B cell (primary cell): Measurements from ENCODE around the gene USH2A. TPM values are rescaled to one million over a fixed set of nuclear protein-coding genes. Genes with fewer than 3 reads are reported as not detected.

ENCODE experiments used
- ATAC-seq: fragments of 200-7000 bp; cut with Tn5 transposase; one replicate; pipeline ENCODE4 v1.10.0; 2021; ENCODE audit warnings: low read depth, mild to moderate bottlenecking, moderate number of reproducible peaks, moderate library complexity
- CTCF ChIA-PET: fragments of 350-600 bp; sonication (Branson Sonifier 250); formaldehyde crosslinking; loops from one replicate; lab custom pipeline; 2021; ENCODE audit warnings: antibody characterized with exemption, inconsistent platforms; lab: Charles Lee
- POLR2A ChIA-PET: fragments of 350-600 bp; sonication (Branson Sonifier 250); formaldehyde crosslinking; loops from one replicate; lab custom pipeline; 2021; ENCODE audit warnings: antibody characterized with exemption; lab: Charles Lee
- DNase-seq: peaks from one replicate; pipeline ENCODE4 v3.0.0; 2013
- H2AFZ ChIP-seq: 2 replicates; pipeline ENCODE4 v1.6.1; 2012; ENCODE audit warnings: mild to moderate bottlenecking, low read depth, low read length; ENCODE audit not compliant: insufficient read depth, poor library complexity, severe bottlenecking
- H3K27ac ChIP-seq, 2 donors: 1 replicate in 1 of 2; 2 replicates in 1 of 2; pipeline ENCODE4 v1.5.1; 2012 to 2013; ENCODE audit warnings: low read length in 2 of 2, mild to moderate bottlenecking in 2 of 2, moderate library complexity in 1 of 2
- H3K27me3 ChIP-seq, 4 experiments: fragments of 200-600 bp in 1 of 4; sonication (generic) in 1 of 4; replicated peaks in 1 of 4; 1 replicate in 2 of 4; 2 replicates in 2 of 4; pipeline versions ENCODE4 v1.6.1 to v1.7.0; 2013 to 2016; ENCODE audit warnings: low read length in 3 of 4, mild to moderate bottlenecking in 2 of 4, mixed read lengths in 1 of 4, moderate library complexity in 1 of 4; ENCODE audit not compliant: insufficient read depth in 4 of 4, control insufficient read depth in 3 of 4; ENCODE audit errors: control extremely low read depth in 1 of 4
- H3K36me3 ChIP-seq, 2 experiments: replicated peaks in 1 of 2; 1 replicate in 1 of 2; 2 replicates in 1 of 2; pipeline versions ENCODE4 v1.6.1 to v1.7.1; 2013; ENCODE audit warnings: low read length in 1 of 2; ENCODE audit not compliant: insufficient read depth in 2 of 2, control insufficient read depth in 1 of 2; ENCODE audit errors: control extremely low read depth in 1 of 2, extremely low read depth in 1 of 2
- H3K4me1 ChIP-seq, 2 donors: fragments of 200-600 bp in 1 of 2; sonication (generic) in 1 of 2; 1 replicate in 1 of 2; 2 replicates in 1 of 2; pipeline versions ENCODE4 v1.5.1 to v1.6.1; 2013 to 2017; ENCODE audit warnings: low read length in 2 of 2; ENCODE audit not compliant: control insufficient read depth in 2 of 2, insufficient read depth in 2 of 2
- H3K4me2 ChIP-seq: replicated peaks from 2 replicates; pipeline ENCODE3; 2012; ENCODE audit warnings: mild to moderate bottlenecking, low read depth, low read length; ENCODE audit not compliant: poor library complexity, severe bottlenecking
- H3K4me3 ChIP-seq, 5 experiments: fragments of 200-600 bp in 1 of 5; sonication (generic) in 1 of 5; 1 replicate in 3 of 5; 2 replicates in 2 of 5; pipeline versions ENCODE4 v1.5.1 to v1.7.0; 2011 to 2016; ENCODE audit warnings: low read length in 4 of 5, mild to moderate bottlenecking in 4 of 5, low read depth in 2 of 5, control low read depth in 1 of 5, moderate library complexity in 1 of 5; ENCODE audit not compliant: insufficient read depth in 1 of 5; ENCODE audit errors: control extremely low read depth in 1 of 5, extremely low read depth in 1 of 5
- H3K79me2 ChIP-seq: fragments of 200-600 bp; sonication (generic); one replicate; pipeline ENCODE4 v1.6.0; 2016; ENCODE audit warnings: low read length; ENCODE audit not compliant: control insufficient read depth, insufficient read depth
- H3K9ac ChIP-seq: fragments of 200-600 bp; sonication (generic); 2 replicates; pipeline ENCODE4 v1.6.1; 2017; ENCODE audit warnings: mild to moderate bottlenecking, low read length, moderate library complexity
- H3K9me3 ChIP-seq, 3 donors: one replicate each; pipeline versions ENCODE4 v1.6.1 to v1.7.1; 2013; ENCODE audit warnings: low read length in 2 of 3; ENCODE audit not compliant: control insufficient read depth in 2 of 3, insufficient read depth in 1 of 3; ENCODE audit errors: control extremely low read depth in 1 of 3
- H4K20me1 ChIP-seq: 2 replicates; pipeline ENCODE4 v1.6.0; 2012; ENCODE audit warnings: mild to moderate bottlenecking, low read length; ENCODE audit not compliant: insufficient read depth, control insufficient read depth, poor library complexity, severe bottlenecking
- H3K27ac Mint-ChIP-seq: one replicate; pipeline ENCODE4 v1.8.0; 2021; ENCODE audit warnings: mixed read lengths
- H3K27me3 Mint-ChIP-seq: one replicate; pipeline ENCODE4 v1.8.0; 2021; ENCODE audit warnings: mixed read lengths
- H3K4me1 Mint-ChIP-seq: one replicate; pipeline ENCODE4 v1.8.0; 2021; ENCODE audit warnings: mixed read lengths
- H3K4me3 Mint-ChIP-seq: one replicate; pipeline ENCODE4 v1.8.0; 2021; ENCODE audit warnings: mixed read lengths
- H3K9me3 Mint-ChIP-seq: one replicate; pipeline ENCODE4 v1.8.0; 2022; ENCODE audit warnings: mixed read lengths; ENCODE audit not compliant: insufficient read depth
- EZH2 ChIP-seq: IDR thresholded peaks from 2 replicates; pipeline ENCODE4 v1.6.1; 2012; ENCODE audit warnings: borderline replicate concordance, low read depth, mild to moderate bottlenecking, moderate library complexity, low read length; ENCODE audit not compliant: insufficient read depth, poor library complexity, severe bottlenecking
- WGBS: methylation state at CpG from one replicate; pipeline ENCODE4 v1.1.5; 2013; ENCODE audit warnings: missing lambda C conversion rate; ENCODE audit not compliant: insufficient coverage; 5-methylcytosine and 5-hydroxymethylcytosine counted together
- intact Hi-C: fragments of 100-400 bp; cut with micrococcal nuclease; formaldehyde crosslinking; loops from one replicate; pipeline ENCODE4 v1.10.0; 2022
- polyA plus RNA-seq: library from polyadenylated mRNA; depleted of rRNA; stranded (reverse); fragments of >200 nt; gene quantifications from 2 replicates; pipeline ENCODE4 v1.2.3, GENCODE V29; 2012
- total RNA-seq, 2 donors: library from RNA; stranded (reverse); fragments of 120-200 nt in 1 of 2; gene quantifications; 1 replicate in 1 of 2; 2 replicates in 1 of 2; pipeline versions ENCODE4 v1.2.3 to v1.2.4, GENCODE V29; 2013 to 2022
- TF ChIP-seq, protein P1 (sequence below): fragments of 200-600 bp; IDR thresholded peaks from one replicate; pipeline ENCODE4 v1.8.0; 2022; ENCODE audit warnings: antibody characterized with exemption, mild to moderate bottlenecking

USH2A gene
- total and polyA plus RNA-seq, 2 donors (not counting 1 experiment from before 2014, with no cell fraction given): 0.01 TPM; not detected in 1

DNA sequence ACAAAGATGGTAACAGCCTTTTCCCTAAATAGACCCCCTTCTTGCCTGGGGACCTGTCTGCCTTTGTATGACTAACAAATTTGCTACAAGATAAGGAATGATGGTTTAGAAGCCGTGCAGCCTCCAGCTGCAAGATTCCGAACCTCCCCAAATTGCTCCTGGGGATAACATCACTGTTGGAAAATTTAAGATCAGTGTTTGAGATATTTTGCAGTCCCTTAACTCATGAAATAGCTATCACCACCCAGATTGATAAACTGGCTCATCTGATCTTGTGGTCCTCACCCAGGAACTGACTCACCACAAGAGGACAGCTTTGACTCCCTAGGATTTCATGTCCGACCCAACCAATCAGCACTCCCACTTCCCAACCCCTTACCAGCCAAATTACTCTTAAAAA is 254.7 kb downstream of the USH2A start:
- CTCF ChIA-PET: no interaction called here
- no peak overlapping the region for H3K4me3 ChIP-seq
- H2AFZ ChIP-seq: no peak overlapping the region
- Mint-ChIP-seq H3K27ac (no peak overlapping the region), H3K4me3 (no peak overlapping the region), H3K27me3 (no peaks in the 10 kb centered on the region), H3K4me1 (no peaks in the 10 kb centered on the region), H3K9me3 (peaks cover 3% of the 10 kb centered on the region)
- no peaks in the 10 kb centered on the region for H3K4me1 ChIP-seq
- POLR2A ChIA-PET: no interaction called here
- no peak overlapping the region for H3K9ac ChIP-seq
- no peaks in the 10 kb centered on the region for H4K20me1 ChIP-seq
- TF ChIP-seq, protein P1, sequence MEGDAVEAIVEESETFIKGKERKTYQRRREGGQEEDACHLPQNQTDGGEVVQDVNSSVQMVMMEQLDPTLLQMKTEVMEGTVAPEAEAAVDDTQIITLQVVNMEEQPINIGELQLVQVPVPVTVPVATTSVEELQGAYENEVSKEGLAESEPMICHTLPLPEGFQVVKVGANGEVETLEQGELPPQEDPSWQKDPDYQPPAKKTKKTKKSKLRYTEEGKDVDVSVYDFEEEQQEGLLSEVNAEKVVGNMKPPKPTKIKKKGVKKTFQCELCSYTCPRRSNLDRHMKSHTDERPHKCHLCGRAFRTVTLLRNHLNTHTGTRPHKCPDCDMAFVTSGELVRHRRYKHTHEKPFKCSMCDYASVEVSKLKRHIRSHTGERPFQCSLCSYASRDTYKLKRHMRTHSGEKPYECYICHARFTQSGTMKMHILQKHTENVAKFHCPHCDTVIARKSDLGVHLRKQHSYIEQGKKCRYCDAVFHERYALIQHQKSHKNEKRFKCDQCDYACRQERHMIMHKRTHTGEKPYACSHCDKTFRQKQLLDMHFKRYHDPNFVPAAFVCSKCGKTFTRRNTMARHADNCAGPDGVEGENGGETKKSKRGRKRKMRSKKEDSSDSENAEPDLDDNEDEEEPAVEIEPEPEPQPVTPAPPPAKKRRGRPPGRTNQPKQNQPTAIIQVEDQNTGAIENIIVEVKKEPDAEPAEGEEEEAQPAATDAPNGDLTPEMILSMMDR: no peak
- TF ChIP-seq EZH2: no peak
- intact Hi-C loops: no loop called here
- H3K27ac ChIP-seq: no peak overlapping the region
- no peak overlapping the region for H3K4me2 ChIP-seq
- ATAC-seq (no peak), DNase-seq (no peak)
- H3K36me3 ChIP-seq: no peaks in the 10 kb centered on the region
- WGBS: 85% methylated on average over 3 of the region's 3 CpGs
- H3K79me2 ChIP-seq: no peaks in the 10 kb centered on the region
- H3K27me3 ChIP-seq: no peaks in the 10 kb centered on the region
- no peaks in the 10 kb centered on the region for H3K9me3 ChIP-seq

DNA sequence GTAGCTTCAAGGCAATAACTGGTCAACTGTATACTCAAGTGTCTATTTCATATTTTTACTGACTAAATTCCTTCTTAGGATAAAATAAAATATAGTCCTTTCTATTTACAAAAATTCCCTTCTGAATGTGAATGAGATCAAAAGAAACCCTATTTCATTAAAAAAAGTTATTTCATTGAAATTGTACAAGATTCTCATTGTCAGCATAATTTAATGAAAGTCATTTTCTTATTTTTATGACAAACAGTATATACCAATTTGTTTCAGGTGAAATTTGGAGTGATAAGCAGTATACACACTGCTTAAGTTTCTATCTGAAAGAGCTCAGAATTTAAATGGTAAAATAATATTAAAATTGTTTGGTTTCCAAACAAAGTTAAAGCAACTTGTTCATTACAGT is 269.2 kb downstream of the USH2A start:
- no peak overlapping the region for H3K27ac ChIP-seq
- Mint-ChIP-seq H3K4me3 (no peak overlapping the region), H3K27me3 (no peaks in the 10 kb centered on the region), H3K9me3 (no peaks in the 10 kb centered on the region), H3K27ac (no peak overlapping the region), H3K4me1 (no peaks in the 10 kb centered on the region)
- H3K79me2 ChIP-seq: no peaks in the 10 kb centered on the region
- no peak overlapping the region for H3K4me2 ChIP-seq
- no peaks in the 10 kb centered on the region for H4K20me1 ChIP-seq
- ATAC-seq (no peak), DNase-seq (no peak)
- H3K4me3 ChIP-seq: no peak overlapping the region
- TF ChIP-seq, protein P1: no peak
- TF ChIP-seq EZH2: no peak
- no peaks in the 10 kb centered on the region for H3K4me1 ChIP-seq
- POLR2A ChIA-PET: no interaction called here
- CTCF ChIA-PET: no interaction called here
- H3K9me3 ChIP-seq: no peaks in the 10 kb centered on the region
- no peaks in the 10 kb centered on the region for H3K27me3 ChIP-seq
- no peak overlapping the region for H2AFZ ChIP-seq
- H3K36me3 ChIP-seq: no peaks in the 10 kb centered on the region
- intact Hi-C loops: no loop called here
- no peak overlapping the region for H3K9ac ChIP-seq
